GM12878 (cell line): ENCODE data around the gene SFXN1. TPM values are rescaled to one million over a fixed set of nuclear protein-coding genes. Genes with fewer than 3 reads are reported as not detected.

Source experiments
- ATAC-seq: fragments of 200-7000 bp; cut with Tn5 transposase; 3 replicates; pipeline ENCODE4 v1.9.1; 2020; ENCODE audit warnings: mild to moderate bottlenecking, moderate library complexity
- BruUV-seq: library from RNA; stranded (reverse); fragments of 400-500 nt; replicated peaks from 2 replicates; lab custom pipeline; 2021; lab: Mats Ljungman, UMichigan
- CTCF ChIA-PET: fragments of 300-600 bp; sonication (Branson Sonifier 250); formaldehyde crosslinking; extraction: SDS; loops from one replicate; lab custom pipeline; 2021; ENCODE audit warnings: inconsistent platforms; lab: Yijun Ruan, JAX
- POLR2A ChIA-PET: fragments of 350-600 bp; formaldehyde crosslinking; extraction: SDS; loops from one replicate; lab custom pipeline; 2021; ENCODE audit warnings: inconsistent platforms; lab: Charles Lee
- RAD21 ChIA-PET: fragments of 300-600 bp; sonication (Branson Sonifier 250); formaldehyde crosslinking; loops from one replicate; lab custom pipeline; 2023; ENCODE audit warnings: antibody characterized with exemption; ENCODE audit not compliant: unreplicated experiment; lab: Charles Lee
- SMC1A ChIA-PET: fragments of 300-600 bp; sonication (Branson Sonifier 250); formaldehyde crosslinking; loops from one replicate; lab custom pipeline; 2023; ENCODE audit not compliant: unreplicated experiment, uncharacterized antibody; lab: Charles Lee
- DNase-seq: peaks from one replicate; pipeline ENCODE4 v3.0.0-alpha.2; 2011; ENCODE audit warnings: low read depth, low spot score
- FAIRE-seq: peaks from 3 replicates; lab custom pipeline; 2011; peaks lifted over from hg19 to GRCh38; lab: Jason Lieb, UNC
- H2AFZ ChIP-seq: 2 replicates; pipeline ENCODE4 v1.6.0; 2011; ENCODE audit warnings: low read depth, low read length, control low read depth; ENCODE audit not compliant: control insufficient read depth
- H3K27ac ChIP-seq: 2 replicates; pipeline ENCODE4 v1.5.1; 2011; ENCODE audit warnings: control low read depth; ENCODE audit not compliant: control insufficient read depth, insufficient read depth
- H3K27me3 ChIP-seq, 2 experiments: replicated peaks in 1 of 2; 2 replicates each; pipeline versions ENCODE4 v1.6.0 to v1.6.1; 2011; ENCODE audit warnings: low read length in 1 of 2; ENCODE audit not compliant: control insufficient read depth in 2 of 2, insufficient read depth in 2 of 2
- H3K36me3 ChIP-seq, 2 experiments: 2 replicates each; pipeline ENCODE4 v1.5.1; 2011; ENCODE audit warnings: low read length in 1 of 2; ENCODE audit not compliant: control insufficient read depth in 2 of 2, insufficient read depth in 2 of 2
- H3K4me1 ChIP-seq: 2 replicates; pipeline ENCODE4 v1.6.1; 2011; ENCODE audit warnings: mild to moderate bottlenecking, low read length, moderate library complexity, mixed read lengths; ENCODE audit not compliant: control insufficient read depth, insufficient read depth
- H3K4me2 ChIP-seq: 2 replicates; pipeline ENCODE4 v1.6.0; 2011; ENCODE audit warnings: control low read depth; ENCODE audit not compliant: control insufficient read depth, insufficient read depth
- H3K4me3 ChIP-seq: fragments of 200-600 bp; sonication (generic); 2 replicates; pipeline ENCODE4 v1.5.1; 2016
- H3K79me2 ChIP-seq: 2 replicates; pipeline ENCODE4 v1.6.0; 2011; ENCODE audit warnings: low read length; ENCODE audit not compliant: control insufficient read depth, insufficient read depth
- H3K9ac ChIP-seq: 2 replicates; pipeline ENCODE4 v1.8.0; 2011; ENCODE audit warnings: low read length, control low read depth, mixed read lengths; ENCODE audit not compliant: control insufficient read depth, insufficient read depth
- H3K9me3 ChIP-seq: replicated peaks from 3 replicates; pipeline ENCODE4 v1.5.1; 2011; ENCODE audit warnings: mild to moderate bottlenecking, low read length; ENCODE audit not compliant: control insufficient read depth, insufficient read depth
- H4K20me1 ChIP-seq: 2 replicates; pipeline ENCODE4 v1.6.0; 2011; ENCODE audit not compliant: control insufficient read depth, insufficient read depth
- CTCF ChIP-seq, 3 experiments: IDR thresholded peaks in 2 of 3; conservative IDR thresholded peaks in 1 of 3; 2 replicates each; pipeline ENCODE4 v1.5.1; 2011; ENCODE audit warnings: low read depth in 3 of 3, low read length in 3 of 3, mild to moderate bottlenecking in 3 of 3, control low read depth in 2 of 3, moderate library complexity in 2 of 3, inconsistent platforms in 1 of 3, mixed read lengths in 1 of 3; ENCODE audit not compliant: control insufficient read depth in 2 of 3, insufficient read depth in 1 of 3; ENCODE audit errors: extremely low read depth in 1 of 3
- GATAD2B ChIP-seq: fragments of 450-650 bp; conservative IDR thresholded peaks from 2 replicates; pipeline ENCODE4 v1.6.1; 2017; ENCODE audit warnings: low read depth, mild to moderate bottlenecking, moderate library complexity
- MEF2A ChIP-seq: IDR thresholded peaks from 2 replicates; pipeline ENCODE4 v1.6.1; 2011; ENCODE audit warnings: low read depth, mild to moderate bottlenecking, low read length, moderate library complexity; ENCODE audit not compliant: insufficient read depth
- NR2F1 ChIP-seq: fragments of 450-650 bp; conservative IDR thresholded peaks from 2 replicates; pipeline ENCODE4 v1.6.1; 2017; ENCODE audit warnings: mild to moderate bottlenecking
- SMARCA5 ChIP-seq: fragments of 450-650 bp; IDR thresholded peaks from 2 replicates; pipeline ENCODE4 v1.6.1; 2017; ENCODE audit warnings: mild to moderate bottlenecking
- YY1 ChIP-seq: IDR thresholded peaks from 2 replicates; pipeline ENCODE4 v1.6.1; 2011; ENCODE audit warnings: low read depth, mild to moderate bottlenecking, low read length
- WGBS: methylation state at CpG from one replicate; pipeline ENCODE4 v1.1.6; 2016; ENCODE audit warnings: low lambda C conversion rate; ENCODE audit not compliant: insufficient replicate concordance, insufficient coverage; ENCODE audit errors: missing lambda C conversion rate; 5-methylcytosine and 5-hydroxymethylcytosine counted together
- in situ Hi-C: fragments of 300-500 bp; cut with MboI; formaldehyde crosslinking; loops from 9 replicates; pipeline ENCODE4 v1.14.3; 2018; ENCODE audit warnings: mixed read lengths
- intact Hi-C: fragments of 100-400 bp; cut with micrococcal nuclease; formaldehyde crosslinking; loops from one replicate; pipeline ENCODE4 v1.14.2; 2022; ENCODE audit not compliant: unreplicated experiment
- polyA plus RNA-seq, 11 experiments: library from polyadenylated mRNA; depleted of rRNA in 4 of 11; unstranded in 6 of 11; stranded (reverse) in 5 of 11; fragments of >200 nt; fragmentation: Nextera tagmentation in 4 of 11; fragmentation: Illumina TruSeq in 1 of 11; extraction: Ambion mirVana in 4 of 11; extraction: Trizol in 1 of 11; gene quantifications; 1 replicate in 1 of 11; 2 replicates in 10 of 11; pipeline versions ENCODE4 v1.2.1 to v1.2.3, GENCODE V29; 2011 to 2016; ENCODE audit warnings: inconsistent platforms in 2 of 11, missing spikeins in 2 of 11, low read depth in 1 of 11
- total RNA-seq, 4 experiments: library from RNA; depleted of rRNA in 3 of 4; stranded (reverse); fragments of >200 nt in 3 of 4; fragmentation: Illumina TruSeq in 1 of 4; extraction: Trizol in 1 of 4; gene quantifications; 2 replicates each; pipeline versions ENCODE4 v1.2.1 to v1.2.3, GENCODE V29; 2013 to 2021
- TF ChIP-seq, protein P1 (sequence below): IDR thresholded peaks from 2 replicates; pipeline ENCODE4 v1.6.1; 2011; ENCODE audit warnings: low read depth, mild to moderate bottlenecking, low read length, moderate library complexity, borderline replicate concordance; ENCODE audit errors: extremely low read depth
- TF ChIP-seq, protein P2 (sequence below): fragments of 450-650 bp; IDR thresholded peaks from 2 replicates; pipeline ENCODE4 v1.6.1; 2016; ENCODE audit warnings: mild to moderate bottlenecking, moderate library complexity, borderline replicate concordance
- TF ChIP-seq, protein P3 (sequence below): IDR thresholded peaks from 2 replicates; pipeline ENCODE4 v1.6.1; 2012; ENCODE audit warnings: low read length, inconsistent platforms

SFXN1 gene
- total and polyA plus RNA-seq, 10 of the 15 experiments (the other 5 are each of a cell fraction or from before 2014, with no cell fraction given): 18.0 to 248 (median 103) TPM

GRCh38 chr5:175508896-175509295, 30.5 kb downstream of the SFXN1 start:
- Histone ChIP-seq H3K9me3 (no peaks in the 10 kb centered on the region; the same call in 2 of the 3 replicates), H3K27ac (no peak overlapping the region), H3K9ac (no peak overlapping the region), H3K4me1 (no peaks in the 10 kb centered on the region), H3K27me3 (no peaks in the 10 kb centered on the region), H2AFZ (no peak overlapping the region), H3K36me3 (peaks cover 7 to 30% of the 10 kb centered on the region in 2 experiments), H3K4me2 (no peak overlapping the region), H4K20me1 (no peaks in the 10 kb centered on the region), H3K79me2 (no peaks in the 10 kb centered on the region; the same call in 1 of the 2 replicates), H3K4me3 (no peak overlapping the region)
- POLR2A ChIA-PET: no interaction called here
- no TSS peak for BruUV-seq
- SMC1A ChIA-PET: interaction anchor here (0.5 kb wide), 1 partner anchor 525 kb away, joined by 3 read pairs; no protein-coding TSS in a partner anchor
- WGBS: 97% methylated on average over 2 of the region's 2 CpGs
- in situ Hi-C loops: no loop called here
- DNase-seq: no peak
- no peak for FAIRE-seq
- no peak for ATAC-seq
- CTCF ChIA-PET: no interaction called here
- RAD21 ChIA-PET: no interaction called here
- TF ChIP-seq MEF2A: no peak
- no peak for TF ChIP-seq YY1
- TF ChIP-seq NR2F1: no peak
- TF ChIP-seq GATAD2B: no peak
- TF ChIP-seq SMARCA5: no peak
- intact Hi-C loops: no loop called here

DNA sequence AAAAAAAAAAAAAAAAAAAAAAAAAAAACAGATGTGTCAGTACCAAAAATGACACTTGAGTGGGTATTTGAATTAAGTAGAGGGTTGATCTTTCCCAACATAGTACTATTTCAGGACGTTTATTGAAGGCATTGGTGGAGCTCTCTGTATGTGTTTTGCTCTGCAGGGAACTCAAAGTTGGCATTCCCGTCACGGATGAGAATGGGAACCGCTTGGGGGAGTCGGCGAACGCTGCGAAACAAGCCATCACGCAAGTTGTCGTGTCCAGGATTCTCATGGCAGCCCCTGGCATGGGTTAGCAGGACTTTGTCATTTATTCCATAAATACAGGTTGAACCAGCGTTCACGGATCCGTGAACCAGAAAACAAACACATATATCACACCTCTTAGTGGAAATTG, 34.9 kb downstream of the SFXN1 start:
- no peak overlapping the region for H3K9ac ChIP-seq
- FAIRE-seq (no peak), ATAC-seq (no peak), DNase-seq (no peak)
- H3K79me2 ChIP-seq: no peaks in the 10 kb centered on the region
- no peak overlapping the region for H2AFZ ChIP-seq
- H3K9me3 ChIP-seq: no peaks in the 10 kb centered on the region; the same call in 2 of the 3 replicates
- H3K27me3 ChIP-seq: no peaks in the 10 kb centered on the region
- H4K20me1 ChIP-seq: no peaks in the 10 kb centered on the region
- H3K4me1 ChIP-seq: no peaks in the 10 kb centered on the region
- RAD21 ChIA-PET: no interaction called here
- SMC1A ChIA-PET: no interaction called here
- WGBS: 96% methylated on average over 13 of the region's 13 CpGs
- intact Hi-C loops: no loop called here
- in situ Hi-C loops: no loop called here
- no TSS peak for BruUV-seq
- H3K4me3 ChIP-seq: no peak overlapping the region
- H3K4me2 ChIP-seq: no peak overlapping the region
- CTCF ChIA-PET: no interaction called here
- H3K36me3 ChIP-seq: peaks cover 19 to 57% of the 10 kb centered on the region in 2 experiments
- POLR2A ChIA-PET: no interaction called here
- no peak overlapping the region for H3K27ac ChIP-seq
- TF ChIP-seq, protein P1, sequence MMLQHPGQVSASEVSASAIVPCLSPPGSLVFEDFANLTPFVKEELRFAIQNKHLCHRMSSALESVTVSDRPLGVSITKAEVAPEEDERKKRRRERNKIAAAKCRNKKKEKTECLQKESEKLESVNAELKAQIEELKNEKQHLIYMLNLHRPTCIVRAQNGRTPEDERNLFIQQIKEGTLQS: no peak
- no peak for TF ChIP-seq NR2F1
- TF ChIP-seq, protein P2, sequence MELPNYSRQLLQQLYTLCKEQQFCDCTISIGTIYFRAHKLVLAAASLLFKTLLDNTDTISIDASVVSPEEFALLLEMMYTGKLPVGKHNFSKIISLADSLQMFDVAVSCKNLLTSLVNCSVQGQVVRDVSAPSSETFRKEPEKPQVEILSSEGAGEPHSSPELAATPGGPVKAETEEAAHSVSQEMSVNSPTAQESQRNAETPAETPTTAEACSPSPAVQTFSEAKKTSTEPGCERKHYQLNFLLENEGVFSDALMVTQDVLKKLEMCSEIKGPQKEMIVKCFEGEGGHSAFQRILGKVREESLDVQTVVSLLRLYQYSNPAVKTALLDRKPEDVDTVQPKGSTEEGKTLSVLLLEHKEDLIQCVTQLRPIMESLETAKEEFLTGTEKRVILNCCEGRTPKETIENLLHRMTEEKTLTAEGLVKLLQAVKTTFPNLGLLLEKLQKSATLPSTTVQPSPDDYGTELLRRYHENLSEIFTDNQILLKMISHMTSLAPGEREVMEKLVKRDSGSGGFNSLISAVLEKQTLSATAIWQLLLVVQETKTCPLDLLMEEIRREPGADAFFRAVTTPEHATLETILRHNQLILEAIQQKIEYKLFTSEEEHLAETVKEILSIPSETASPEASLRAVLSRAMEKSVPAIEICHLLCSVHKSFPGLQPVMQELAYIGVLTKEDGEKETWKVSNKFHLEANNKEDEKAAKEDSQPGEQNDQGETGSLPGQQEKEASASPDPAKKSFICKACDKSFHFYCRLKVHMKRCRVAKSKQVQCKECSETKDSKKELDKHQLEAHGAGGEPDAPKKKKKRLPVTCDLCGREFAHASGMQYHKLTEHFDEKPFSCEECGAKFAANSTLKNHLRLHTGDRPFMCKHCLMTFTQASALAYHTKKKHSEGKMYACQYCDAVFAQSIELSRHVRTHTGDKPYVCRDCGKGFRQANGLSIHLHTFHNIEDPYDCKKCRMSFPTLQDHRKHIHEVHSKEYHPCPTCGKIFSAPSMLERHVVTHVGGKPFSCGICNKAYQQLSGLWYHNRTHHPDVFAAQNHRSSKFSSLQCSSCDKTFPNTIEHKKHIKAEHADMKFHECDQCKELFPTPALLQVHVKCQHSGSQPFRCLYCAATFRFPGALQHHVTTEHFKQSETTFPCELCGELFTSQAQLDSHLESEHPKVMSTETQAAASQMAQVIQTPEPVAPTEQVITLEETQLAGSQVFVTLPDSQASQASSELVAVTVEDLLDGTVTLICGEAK: no peak
- TF ChIP-seq, protein P3, sequence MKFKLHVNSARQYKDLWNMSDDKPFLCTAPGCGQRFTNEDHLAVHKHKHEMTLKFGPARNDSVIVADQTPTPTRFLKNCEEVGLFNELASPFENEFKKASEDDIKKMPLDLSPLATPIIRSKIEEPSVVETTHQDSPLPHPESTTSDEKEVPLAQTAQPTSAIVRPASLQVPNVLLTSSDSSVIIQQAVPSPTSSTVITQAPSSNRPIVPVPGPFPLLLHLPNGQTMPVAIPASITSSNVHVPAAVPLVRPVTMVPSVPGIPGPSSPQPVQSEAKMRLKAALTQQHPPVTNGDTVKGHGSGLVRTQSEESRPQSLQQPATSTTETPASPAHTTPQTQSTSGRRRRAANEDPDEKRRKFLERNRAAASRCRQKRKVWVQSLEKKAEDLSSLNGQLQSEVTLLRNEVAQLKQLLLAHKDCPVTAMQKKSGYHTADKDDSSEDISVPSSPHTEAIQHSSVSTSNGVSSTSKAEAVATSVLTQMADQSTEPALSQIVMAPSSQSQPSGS: no peak
- no peak for TF ChIP-seq CTCF (IDR thresholded peaks at IDR 0.05 in 2 of 3, conservative IDR thresholded peaks at IDR 0.05 in 1 of 3; ENCODE audit: control insufficient read depth in 2 of 3, extremely low read depth in 1 of 3, insufficient read depth in 1 of 3, low read depth in 3 of 3, low read length in 3 of 3)
